DOHH2 (cell line): ENCODE data around the gene PLCL1.

ENCODE experiments used
- EZH2phosphoT487 ChIP-seq: fragments of 200-600 bp; sonication (generic); IDR thresholded peaks from 2 replicates; pipeline ENCODE4 v1.6.1; 2017; ENCODE audit warnings: borderline replicate concordance, mild to moderate bottlenecking, antibody characterized with exemption, low read length, moderate library complexity, mixed read lengths
- TF ChIP-seq, protein P1 (sequence below): fragments of 200-600 bp; sonication (generic); IDR thresholded peaks from one replicate; pipeline ENCODE4 v1.5.1; 2014; ENCODE audit warnings: antibody characterized with exemption, mild to moderate bottlenecking, low read depth, low read length; ENCODE audit not compliant: poor library complexity, severe bottlenecking

DNA sequence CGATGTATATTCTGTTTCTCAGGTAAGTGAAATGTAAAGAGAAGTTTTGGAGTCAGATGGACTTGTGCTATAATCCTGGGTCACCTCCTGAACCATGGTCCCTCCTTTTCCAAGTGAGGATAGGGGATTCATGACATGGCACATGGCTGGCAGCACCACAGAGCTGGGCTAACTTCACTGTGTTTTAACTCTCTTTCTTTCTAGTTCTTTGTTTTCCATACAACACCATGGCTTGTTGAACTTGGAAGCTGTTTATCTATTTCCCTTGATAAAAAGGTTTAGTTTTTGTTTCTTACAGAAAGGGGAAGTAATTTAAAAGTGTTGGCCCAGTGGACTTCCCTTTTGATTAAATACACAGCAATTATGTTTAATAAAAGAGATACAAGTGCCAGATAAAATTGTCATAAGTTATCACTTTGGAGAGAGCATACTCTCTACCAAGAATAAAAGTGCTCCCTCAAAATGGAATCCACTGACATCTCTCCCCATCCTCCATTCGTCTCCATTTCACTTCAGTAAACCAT, 90.4 kb downstream of the PLCL1 start:
- TF ChIP-seq, protein P1, sequence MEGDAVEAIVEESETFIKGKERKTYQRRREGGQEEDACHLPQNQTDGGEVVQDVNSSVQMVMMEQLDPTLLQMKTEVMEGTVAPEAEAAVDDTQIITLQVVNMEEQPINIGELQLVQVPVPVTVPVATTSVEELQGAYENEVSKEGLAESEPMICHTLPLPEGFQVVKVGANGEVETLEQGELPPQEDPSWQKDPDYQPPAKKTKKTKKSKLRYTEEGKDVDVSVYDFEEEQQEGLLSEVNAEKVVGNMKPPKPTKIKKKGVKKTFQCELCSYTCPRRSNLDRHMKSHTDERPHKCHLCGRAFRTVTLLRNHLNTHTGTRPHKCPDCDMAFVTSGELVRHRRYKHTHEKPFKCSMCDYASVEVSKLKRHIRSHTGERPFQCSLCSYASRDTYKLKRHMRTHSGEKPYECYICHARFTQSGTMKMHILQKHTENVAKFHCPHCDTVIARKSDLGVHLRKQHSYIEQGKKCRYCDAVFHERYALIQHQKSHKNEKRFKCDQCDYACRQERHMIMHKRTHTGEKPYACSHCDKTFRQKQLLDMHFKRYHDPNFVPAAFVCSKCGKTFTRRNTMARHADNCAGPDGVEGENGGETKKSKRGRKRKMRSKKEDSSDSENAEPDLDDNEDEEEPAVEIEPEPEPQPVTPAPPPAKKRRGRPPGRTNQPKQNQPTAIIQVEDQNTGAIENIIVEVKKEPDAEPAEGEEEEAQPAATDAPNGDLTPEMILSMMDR, result no peak
- no peak for TF ChIP-seq EZH2phosphoT487
